Ammon's horn (tissue), 1 donor: ENCODE measurements around the gene SAMD10.
"Not testable (repeated sequence)": the region's sequence is repeated elsewhere in the genome, so short reads cannot be mapped to it uniquely, and the experiment has no call there.

ENCODE experiments used
- DNase-seq: peaks from one replicate; pipeline ENCODE4 v3.0.0-alpha.2; 2016; ENCODE audit warnings: low spot score

Gene SAMD10

DNA sequence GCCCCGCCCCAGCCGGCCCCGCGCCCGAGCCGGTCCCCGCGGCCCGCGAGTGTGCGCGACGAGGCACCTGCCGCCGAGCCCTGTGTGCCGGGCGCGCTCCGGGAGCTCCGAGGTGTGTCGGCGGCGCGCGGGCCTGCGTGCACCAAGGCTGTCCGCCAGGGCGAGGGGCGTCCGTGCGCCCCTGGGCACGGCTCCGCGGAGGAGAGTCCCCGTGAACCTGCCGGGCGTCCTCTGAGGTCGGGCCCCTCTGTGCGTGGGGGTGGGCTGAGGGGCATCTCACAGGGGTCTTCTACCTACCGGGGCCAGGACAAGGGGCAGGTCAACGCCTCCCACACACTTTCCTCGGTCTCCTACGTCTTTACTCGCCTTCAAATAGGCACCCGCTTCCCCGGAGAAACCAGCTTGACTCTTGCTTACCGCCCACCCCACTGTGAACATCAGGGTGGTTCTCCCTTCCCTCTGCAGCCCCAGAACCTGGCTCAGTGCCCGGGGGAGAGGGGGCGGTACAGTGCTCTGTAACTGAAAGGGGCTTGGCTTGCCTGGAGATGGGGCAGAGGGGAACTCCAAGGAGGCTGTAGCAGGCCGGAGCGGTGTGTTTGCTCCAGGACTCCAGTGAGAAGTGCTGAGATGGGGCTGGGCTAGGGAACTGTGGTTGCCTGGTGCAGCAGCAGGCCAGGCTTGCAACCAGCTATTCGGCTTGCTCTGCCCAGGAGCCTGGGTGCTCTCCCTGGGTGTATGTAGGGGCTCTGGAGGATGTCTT is at the start of gene SAMD10:
TSS of gene SAMD10 (minus strand) at position 86 of the 760 bp plus-strand sequence. CDS start 175 bp downstream, outside the sequence.
- DNase-seq, result peak; percentile 53

DNA sequence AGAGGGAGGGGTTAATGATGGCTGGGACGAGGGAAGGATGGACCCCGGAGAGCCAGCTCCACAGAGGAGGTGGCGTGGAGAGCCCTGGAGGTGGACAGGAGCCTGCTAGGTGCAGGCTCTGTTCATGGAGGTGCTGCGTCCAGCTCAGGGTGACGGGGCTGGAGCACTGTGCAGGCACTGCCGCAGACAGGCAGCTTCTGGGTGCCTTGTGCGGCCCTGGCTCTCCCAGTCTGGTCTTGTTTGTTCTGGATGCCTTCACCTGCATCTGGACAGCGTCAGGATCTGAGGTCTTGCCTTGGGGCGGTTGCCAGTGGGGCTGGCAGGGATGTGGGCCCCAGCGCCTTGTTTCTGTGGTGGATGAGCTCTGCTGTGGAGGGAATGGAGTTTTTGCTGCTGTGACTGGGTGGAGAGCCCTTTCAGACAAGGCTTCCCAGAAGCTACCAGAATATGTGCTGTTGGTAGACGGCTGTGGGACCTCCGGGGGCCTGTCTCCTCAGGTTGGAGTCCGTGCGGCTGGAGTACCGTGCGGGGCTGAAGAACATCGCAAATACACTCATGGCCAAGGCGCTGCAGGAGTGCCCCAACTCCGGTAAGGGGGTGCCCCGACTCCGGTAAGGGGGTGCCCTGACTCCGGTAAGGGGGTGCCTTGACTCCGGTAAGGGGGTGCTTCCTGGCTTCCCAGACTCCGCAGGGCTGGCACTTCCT is 48.7 kb upstream of the SAMD10 start:
- no peak for DNase-seq

- no peak for DNase-seq
Observed at GRCh38 chr20:64025826-64026412, 46.5 kb upstream of the SAMD10 start.

DNA sequence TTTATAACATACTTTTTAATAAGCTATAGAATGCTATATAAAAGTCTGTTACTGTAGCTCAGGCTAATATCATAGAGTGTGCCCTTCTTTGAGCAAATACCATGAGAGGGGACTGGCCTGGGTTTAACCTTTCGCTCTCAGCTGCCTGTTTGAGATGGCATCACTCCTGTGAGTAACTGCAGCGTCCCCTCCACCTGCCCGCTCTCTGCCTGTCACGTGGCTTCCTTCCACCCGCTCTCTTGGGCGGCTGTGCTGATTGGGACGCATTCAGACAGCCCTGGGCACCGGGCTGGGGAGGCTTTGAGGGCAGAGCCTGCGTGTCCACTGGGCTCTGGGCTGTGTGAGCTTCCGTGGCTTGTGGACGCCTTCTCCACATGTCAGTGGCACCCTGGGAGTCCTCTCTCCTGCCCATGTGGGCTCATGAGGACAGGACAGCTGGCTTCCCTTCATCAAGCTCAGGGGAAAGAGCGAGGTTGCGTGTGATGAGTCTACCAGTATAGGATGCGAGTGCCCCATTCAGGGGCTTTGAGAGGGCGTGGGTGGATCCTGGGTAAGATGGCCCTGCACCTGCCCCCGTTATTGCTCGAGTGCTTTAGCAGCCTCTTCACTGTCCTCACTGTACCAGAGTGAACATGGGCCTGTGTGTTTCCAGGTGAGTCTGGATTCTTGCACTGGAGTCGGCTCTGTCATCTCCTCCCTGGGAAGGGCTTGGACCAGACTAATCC is 45.8 kb upstream of the SAMD10 start:
- no peak for DNase-seq

DNA sequence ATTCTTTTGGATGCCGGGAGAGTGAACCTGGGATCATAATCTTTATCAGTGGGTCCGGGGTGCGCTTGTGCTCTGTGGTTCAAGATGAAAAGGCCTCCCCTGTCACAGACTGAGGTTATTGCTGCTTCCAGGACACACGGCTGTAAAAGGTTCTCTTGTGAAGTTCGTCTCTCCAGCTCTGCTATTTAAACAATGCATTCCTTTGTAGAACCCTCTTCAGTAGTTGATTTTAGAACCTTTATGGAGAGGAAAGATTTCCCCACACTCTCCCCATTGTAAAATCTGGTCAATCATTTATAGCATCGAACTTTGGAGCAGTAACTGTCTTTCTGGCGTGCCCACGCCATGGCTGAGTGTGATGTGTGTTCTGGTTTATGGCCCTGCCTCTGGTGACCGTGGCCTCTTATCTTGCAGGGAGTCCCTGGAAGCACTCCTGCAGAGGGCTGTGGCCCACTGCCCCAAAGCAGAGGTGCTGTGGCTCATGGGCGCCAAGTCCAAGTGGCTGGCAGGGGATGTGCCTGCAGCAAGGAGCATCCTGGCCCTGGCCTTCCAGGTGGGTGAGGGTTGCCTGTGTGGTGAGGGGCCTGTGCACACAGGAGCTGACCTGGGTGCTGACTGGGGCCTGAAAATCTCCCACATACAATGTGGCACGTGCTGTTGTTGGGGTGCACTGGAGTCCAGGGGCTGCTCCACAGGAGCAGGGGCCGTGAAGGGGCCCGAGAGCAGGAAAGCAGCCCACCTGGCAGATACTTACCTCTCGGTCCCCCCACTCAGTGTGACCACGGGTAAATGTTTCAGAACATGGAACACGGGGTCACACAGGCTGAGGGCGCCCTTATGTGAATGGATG is 44.9 kb upstream of the SAMD10 start:
- no peak for DNase-seq

GRCh38 chr20:64023361-64024140 is 44.1 kb upstream of the SAMD10 start:
- DNase-seq, result no peak

DNA sequence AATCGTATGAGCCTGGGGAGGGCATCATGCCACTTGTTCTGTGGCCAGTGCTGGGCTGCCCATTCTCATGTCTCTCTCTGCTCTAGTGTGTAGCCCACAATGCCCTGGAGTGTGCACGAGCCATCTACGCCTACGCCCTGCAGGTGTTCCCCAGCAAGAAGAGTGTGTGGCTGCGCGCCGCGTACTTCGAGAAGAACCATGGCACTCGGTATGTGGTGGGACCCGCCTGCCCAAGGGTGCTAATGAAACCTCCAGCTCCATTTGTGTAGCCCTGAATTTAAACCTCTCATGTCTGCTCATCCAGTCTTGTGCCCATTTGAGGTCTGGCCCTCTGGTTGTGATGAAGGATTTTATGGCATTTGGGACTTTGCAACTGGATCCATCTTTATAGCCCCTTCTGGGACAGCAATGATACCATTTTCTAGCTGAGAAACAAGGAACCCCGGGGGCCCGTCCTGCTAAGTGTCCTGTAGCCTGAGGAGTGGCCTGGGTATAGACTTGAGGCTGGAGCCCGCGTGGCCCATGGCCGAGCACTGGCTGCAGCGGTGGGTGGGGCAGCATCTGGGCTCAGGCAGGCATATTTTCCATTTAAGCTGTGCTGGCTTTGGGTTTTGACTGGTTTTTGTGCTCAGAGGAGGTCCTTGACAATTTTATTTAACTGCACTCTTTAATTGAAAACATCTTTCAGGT is 43.4 kb upstream of the SAMD10 start:
- DNase-seq, result no peak

DNA sequence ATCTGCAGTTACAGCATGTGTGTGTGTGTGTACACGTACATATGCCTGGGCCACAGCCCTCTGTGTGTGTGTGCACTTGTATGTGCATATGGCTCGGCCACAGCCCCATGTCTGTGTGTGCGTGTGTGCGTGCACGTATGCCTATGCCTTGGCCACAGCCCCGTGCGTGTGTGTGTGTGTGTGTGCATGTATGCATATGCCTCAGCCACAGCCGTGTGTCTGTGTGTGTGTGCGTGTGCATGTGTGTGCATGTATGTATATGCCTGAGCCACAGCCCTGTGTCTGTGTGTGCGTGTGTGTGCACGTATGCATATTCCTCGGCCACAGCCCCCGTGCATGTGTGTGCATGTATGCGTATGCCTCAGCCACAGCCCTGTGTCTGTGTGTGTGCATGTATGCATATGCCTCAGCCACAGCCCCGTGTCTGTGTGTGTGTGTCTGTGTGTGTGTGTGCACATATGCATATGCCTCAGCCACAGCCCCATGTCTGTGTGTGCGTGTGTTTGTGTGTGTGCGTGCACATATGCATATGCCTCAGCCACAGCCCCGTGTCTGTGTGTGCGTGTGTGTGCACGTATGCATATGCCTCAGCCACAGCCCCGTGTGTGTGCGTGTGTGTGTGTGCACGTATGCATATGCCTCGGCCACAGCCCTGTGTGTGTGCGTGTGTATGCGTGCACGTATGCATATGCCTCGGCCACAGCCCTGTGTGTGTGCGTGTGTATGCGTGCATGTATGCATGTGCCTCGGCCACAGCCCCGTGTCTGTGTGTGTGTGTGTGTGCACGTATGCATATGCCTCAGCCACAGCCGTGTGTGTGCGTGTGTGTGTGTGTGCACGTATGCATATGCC is 41.9 kb upstream of the SAMD10 start:
- no peak for DNase-seq

- DNase-seq, result no peak
Observed at GRCh38 chr20:64015635-64016034, 36.2 kb upstream of the SAMD10 start.

DNA sequence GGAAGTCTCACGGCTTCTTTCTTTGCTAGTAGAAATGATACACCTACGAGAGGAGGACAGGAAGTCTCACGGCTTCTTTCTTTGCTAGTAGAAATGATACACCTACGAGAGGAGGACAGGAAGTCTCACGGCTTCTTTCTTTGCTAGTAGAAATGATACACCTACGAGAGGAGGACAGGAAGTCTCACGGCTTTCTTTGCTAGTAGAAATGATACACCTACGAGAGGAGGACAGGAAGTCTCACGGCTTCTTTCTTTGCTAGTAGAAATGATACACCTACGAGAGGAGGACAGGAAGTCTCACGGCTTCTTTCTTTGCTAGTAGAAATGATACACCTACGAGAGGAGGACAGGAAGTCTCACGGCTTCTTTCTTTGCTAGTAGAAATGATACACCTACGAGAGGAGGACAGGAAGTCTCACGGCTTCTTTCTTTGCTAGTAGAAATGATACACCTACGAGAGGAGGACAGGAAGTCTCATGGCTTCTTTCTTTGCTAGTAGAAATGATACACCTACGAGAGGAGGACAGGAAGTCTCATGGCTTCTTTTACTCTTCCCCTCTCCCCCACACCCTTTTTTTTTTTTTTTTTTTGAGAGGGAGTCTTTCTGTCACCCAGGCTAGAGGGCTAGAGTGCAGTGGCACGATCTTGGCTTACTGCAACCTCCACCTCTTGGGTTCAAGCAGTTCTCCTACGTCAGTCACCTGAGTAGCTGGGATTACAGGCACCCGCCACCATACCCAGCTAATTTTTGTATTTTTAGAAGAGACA is 33.1 kb upstream of the SAMD10 start:
- DNase-seq, result not testable (repeated sequence)

DNA sequence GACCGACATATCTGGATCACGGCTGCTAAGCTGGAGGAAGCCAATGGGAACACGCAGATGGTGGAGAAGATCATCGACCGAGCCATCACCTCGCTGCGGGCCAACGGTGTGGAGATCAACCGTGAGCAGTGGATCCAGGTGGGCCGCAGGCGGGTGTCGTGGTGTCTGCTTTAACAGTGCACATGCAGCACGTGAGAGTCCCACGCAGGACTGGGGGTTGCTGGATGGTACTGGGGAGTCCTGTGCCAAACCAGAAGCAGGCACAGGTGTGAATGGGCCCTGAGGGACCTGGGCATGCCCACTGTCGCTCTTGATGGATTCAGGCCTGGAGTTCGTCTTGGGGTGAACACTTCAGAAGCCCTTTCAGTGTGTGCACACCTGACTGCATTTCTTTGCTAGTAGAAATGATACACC is 31.9 kb upstream of the SAMD10 start:
- no peak for DNase-seq

DNA sequence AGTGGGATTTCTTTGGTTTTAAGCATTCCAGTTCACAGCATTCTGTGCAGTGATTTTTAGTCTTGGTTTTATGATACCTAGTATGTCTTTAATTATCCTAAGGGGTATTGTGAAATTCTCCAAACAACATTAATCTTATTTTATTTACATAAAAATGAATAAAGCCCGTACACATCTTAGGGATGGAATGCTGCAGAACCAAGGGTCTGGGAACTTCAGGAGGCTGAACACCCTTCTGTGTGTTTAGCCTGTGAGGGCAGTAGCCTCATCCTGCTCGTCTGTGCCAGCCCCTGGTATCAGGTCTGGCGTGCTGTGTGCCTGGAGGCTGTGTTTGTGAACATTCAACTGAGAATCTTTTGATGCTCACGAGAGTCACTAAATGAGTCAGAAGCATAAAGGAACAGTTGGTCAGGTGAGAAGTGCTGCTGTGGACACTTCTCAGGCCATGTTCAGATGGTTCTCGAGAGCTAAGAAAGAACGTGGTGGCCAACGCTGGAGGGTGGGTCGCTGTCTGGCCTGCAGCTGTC is 31.3 kb upstream of the SAMD10 start:
- no peak for DNase-seq

DNA sequence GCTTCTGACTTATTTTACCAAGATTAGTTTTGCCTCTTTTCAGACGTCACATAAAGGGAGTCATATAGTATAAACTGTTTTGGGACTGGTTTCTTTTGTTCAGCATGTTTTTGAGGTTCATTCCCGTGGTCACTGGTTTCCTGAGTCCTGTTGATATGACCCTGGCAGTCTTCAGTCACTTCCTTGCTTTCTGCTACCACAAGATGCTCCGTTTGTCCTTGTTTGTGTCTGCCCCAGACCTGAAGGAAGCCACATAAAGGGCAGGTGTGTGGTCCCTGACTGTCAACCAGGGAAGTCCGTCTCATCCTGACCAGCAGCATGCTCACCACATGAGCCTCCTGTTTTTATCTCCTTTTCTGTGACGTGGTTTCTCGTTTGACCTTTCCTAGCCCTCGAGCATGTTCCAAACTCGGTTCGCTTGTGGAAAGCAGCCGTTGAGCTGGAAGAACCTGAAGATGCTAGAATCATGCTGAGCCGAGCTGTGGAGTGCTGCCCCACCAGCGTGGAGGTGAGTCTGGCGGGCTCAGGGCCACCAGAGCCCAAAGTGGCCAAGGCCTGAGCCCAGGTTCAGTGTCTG is 30.5 kb upstream of the SAMD10 start:
- no peak for DNase-seq

- DNase-seq, result no peak
Observed at GRCh38 chr20:64006902-64007301, 27.5 kb upstream of the SAMD10 start.

DNA sequence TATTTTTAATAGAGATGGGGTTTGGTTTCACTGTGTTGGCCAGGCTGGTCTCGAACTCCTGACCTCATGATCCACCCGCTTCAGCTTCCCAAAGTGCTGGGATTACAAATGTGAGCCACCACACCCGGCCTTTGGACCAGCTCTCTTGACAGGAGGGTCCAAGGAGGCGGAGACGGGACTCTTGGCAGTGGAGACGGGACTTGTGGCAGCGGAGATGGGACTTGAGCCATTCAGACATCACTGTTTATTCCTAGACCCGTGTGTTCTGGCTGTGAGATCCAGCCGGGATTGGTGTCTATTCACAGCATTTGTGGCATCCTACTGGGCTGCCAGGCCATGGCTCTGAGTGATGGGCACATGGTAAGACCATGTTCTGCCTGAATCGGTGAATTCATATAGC is 27.0 kb upstream of the SAMD10 start:
- DNase-seq, result peak; percentile 9

- no peak for DNase-seq
Observed at GRCh38 chr20:64005394-64005793, 26.0 kb upstream of the SAMD10 start.

GRCh38 chr20:64003960-64004725 is 24.7 kb upstream of the SAMD10 start:
- no peak for DNase-seq
